Loucy (cell line): Measurements from ENCODE around the gene PARD3B.

Source experiments
- H2AFZ ChIP-seq: fragments of 200-600 bp; sonication (generic); 2 replicates; pipeline ENCODE4 v1.6.0; 2016; ENCODE audit warnings: antibody characterized with exemption, mild to moderate bottlenecking, low read length, moderate library complexity
- H3F3A ChIP-seq: fragments of 200-600 bp; 2 replicates; pipeline ENCODE4 v1.6.0; 2016; ENCODE audit warnings: antibody characterized with exemption, low read depth, mild to moderate bottlenecking
- H3K27me3 ChIP-seq: fragments of 200-600 bp; sonication (generic); 2 replicates; pipeline ENCODE4 v1.6.1; 2014; ENCODE audit warnings: low read length, mild to moderate bottlenecking; ENCODE audit not compliant: insufficient read depth, poor library complexity, severe bottlenecking
- H3K36me3 ChIP-seq: fragments of 200-600 bp; sonication (generic); 2 replicates; pipeline ENCODE4 v1.6.1; 2016; ENCODE audit warnings: low read length; ENCODE audit not compliant: insufficient read depth
- H3K4me1 ChIP-seq: fragments of 200-600 bp; sonication (generic); 2 replicates; pipeline ENCODE4 v1.5.1; 2014; ENCODE audit warnings: low read length, mild to moderate bottlenecking; ENCODE audit not compliant: insufficient read depth, poor library complexity, severe bottlenecking
- H3K4me2 ChIP-seq: fragments of 200-600 bp; sonication (generic); 2 replicates; pipeline ENCODE4 v1.6.0; 2014; ENCODE audit warnings: antibody characterized with exemption, low read length, low read depth, mild to moderate bottlenecking; ENCODE audit not compliant: poor library complexity, severe bottlenecking
- H3K4me3 ChIP-seq: fragments of 200-600 bp; sonication (generic); 2 replicates; pipeline ENCODE4 v1.5.1; 2014; ENCODE audit warnings: low read length, mild to moderate bottlenecking, mixed read lengths; ENCODE audit not compliant: poor library complexity, severe bottlenecking
- H3K79me2 ChIP-seq: fragments of 200-600 bp; sonication (generic); 2 replicates; pipeline ENCODE4 v1.6.1; 2014; ENCODE audit warnings: low read length; ENCODE audit not compliant: insufficient read depth
- H3K9ac ChIP-seq: fragments of 200-600 bp; sonication (generic); 2 replicates; pipeline ENCODE4 v1.6.0; 2014; ENCODE audit warnings: mild to moderate bottlenecking, low read depth, low read length, moderate library complexity; ENCODE audit not compliant: poor library complexity, severe bottlenecking
- H3K9me2 ChIP-seq: fragments of 200-600 bp; sonication (generic); replicated peaks from 2 replicates; pipeline ENCODE4 v1.6.1; 2016; ENCODE audit warnings: low read depth, low read length, mixed read lengths
- H3K9me3 ChIP-seq: fragments of 200-600 bp; sonication (generic); 2 replicates; pipeline ENCODE4 v1.6.1; 2014; ENCODE audit warnings: mild to moderate bottlenecking, antibody characterized with exemption, low read length, low read depth; ENCODE audit not compliant: insufficient read depth
- H4K20me1 ChIP-seq: fragments of 200-600 bp; sonication (generic); 2 replicates; pipeline ENCODE4 v1.6.0; 2014; ENCODE audit warnings: antibody characterized with exemption, low read length, mild to moderate bottlenecking; ENCODE audit not compliant: insufficient read depth, poor library complexity, severe bottlenecking
- CTCF ChIP-seq: fragments of 200-600 bp; sonication (generic); conservative IDR thresholded peaks from 2 replicates; pipeline ENCODE4 v1.5.1; 2014; ENCODE audit warnings: mild to moderate bottlenecking, antibody characterized with exemption, low read length
- EZH2phosphoT487 ChIP-seq: fragments of 200-600 bp; IDR thresholded peaks from 2 replicates; pipeline ENCODE4 v1.6.1; 2018; ENCODE audit warnings: antibody characterized with exemption, mild to moderate bottlenecking, moderate library complexity, borderline replicate concordance

Gene PARD3B

DNA sequence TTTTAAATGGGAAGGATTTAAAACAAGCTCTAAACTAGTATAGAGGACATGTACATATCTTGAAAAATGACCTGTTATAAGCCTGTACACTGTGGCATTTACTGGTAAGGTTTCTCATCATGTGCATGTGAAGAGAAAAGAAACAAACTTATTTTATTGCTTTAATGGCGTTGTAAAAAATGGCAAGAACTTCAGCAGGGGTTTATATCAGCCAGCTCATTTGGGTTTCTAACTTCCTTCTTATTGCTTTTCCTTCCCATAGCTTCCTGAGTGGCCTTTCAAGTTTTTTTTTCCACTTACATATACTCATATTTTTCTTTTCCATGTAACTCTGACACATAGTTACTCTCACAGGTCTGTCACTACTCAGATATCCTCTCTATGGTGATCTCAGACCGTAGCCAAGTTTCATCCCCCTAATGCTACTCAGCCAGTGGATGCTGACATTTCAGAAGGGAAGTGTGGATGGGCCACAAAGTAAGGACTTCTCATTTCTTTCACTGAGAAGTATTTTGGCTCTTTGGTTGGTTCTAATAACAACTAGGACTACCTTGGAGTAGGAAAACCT is 198.2 kb downstream of the PARD3B start:
- peaks cover 18% of the 10 kb centered on the region for H3K4me1 ChIP-seq
- no peaks in the 10 kb centered on the region for H3K79me2 ChIP-seq
- H4K20me1 ChIP-seq: no peaks in the 10 kb centered on the region
- peak overlapping the region; percentile 50 for H2AFZ ChIP-seq
- H3K36me3 ChIP-seq: no peaks in the 10 kb centered on the region
- H3K9me3 ChIP-seq: no peaks in the 10 kb centered on the region; the same call in 1 of the 2 replicates
- TF ChIP-seq CTCF: no peak
- TF ChIP-seq EZH2phosphoT487: no peak
- H3K4me2 ChIP-seq: peak overlapping the region; percentile 61
- H3K9ac ChIP-seq: peak overlapping the region; percentile 52
- H3F3A ChIP-seq: peaks cover 9% of the 10 kb centered on the region; the same call in 1 of the 2 replicates
- H3K4me3 ChIP-seq: peak overlapping the region; percentile 21
- H3K27me3 ChIP-seq: no peaks in the 10 kb centered on the region
- no peaks in the 10 kb centered on the region for H3K9me2 ChIP-seq

- no peak overlapping the region for H3K4me3 ChIP-seq
- no peaks in the 10 kb centered on the region; the same call in 1 of the 2 replicates for H3K9me3 ChIP-seq
These were observed 199.2 kb downstream of the PARD3B start for GRCh38 chr2:204744506-204744905.

DNA sequence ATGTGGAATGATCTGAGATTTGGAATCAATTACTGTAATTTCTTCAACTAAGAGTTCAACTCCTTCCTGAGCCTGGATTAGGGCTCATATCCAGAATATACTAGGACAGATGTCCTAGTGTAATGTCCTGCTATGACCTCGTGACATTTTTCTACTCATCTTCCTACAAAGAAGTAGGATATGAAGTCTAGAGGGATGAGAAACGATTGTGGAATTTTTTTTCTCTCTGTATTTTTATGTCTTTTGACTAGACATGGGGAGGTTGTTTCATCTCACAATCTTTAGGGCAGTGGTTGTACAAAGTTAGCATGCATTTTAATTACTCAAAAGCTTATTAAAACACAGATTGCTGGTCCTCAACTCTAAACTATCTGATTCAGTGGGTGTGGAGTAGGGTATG is 203.0 kb downstream of the PARD3B start:
- Histone ChIP-seq H3F3A (peaks cover 2% of the 10 kb centered on the region; the same call in 1 of the 2 replicates), H2AFZ (no peak overlapping the region), H3K4me3 (no peak overlapping the region), H3K36me3 (no peaks in the 10 kb centered on the region), H3K9me3 (no peaks in the 10 kb centered on the region; the same call in 1 of the 2 replicates), H3K4me2 (no peak overlapping the region), H3K79me2 (no peaks in the 10 kb centered on the region), H4K20me1 (no peaks in the 10 kb centered on the region), H3K27me3 (no peaks in the 10 kb centered on the region), H3K4me1 (peaks cover 15% of the 10 kb centered on the region), H3K9me2 (no peaks in the 10 kb centered on the region), H3K9ac (no peak overlapping the region)
- TF ChIP-seq CTCF (no peak), EZH2phosphoT487 (no peak)

More at GRCh38 chr2:204744506-204744905, 199.2 kb downstream of the PARD3B start:
- no peak for TF ChIP-seq EZH2phosphoT487
- TF ChIP-seq CTCF: no peak
- no peaks in the 10 kb centered on the region for H3K27me3 ChIP-seq
- H3F3A ChIP-seq: peaks cover 9% of the 10 kb centered on the region; the same call in 1 of the 2 replicates
- no peak overlapping the region for H3K4me2 ChIP-seq
- H3K9me2 ChIP-seq: no peaks in the 10 kb centered on the region
- H3K79me2 ChIP-seq: no peaks in the 10 kb centered on the region
- H3K4me1 ChIP-seq: peaks cover 22% of the 10 kb centered on the region
- H3K9ac ChIP-seq: no peak overlapping the region
- no peaks in the 10 kb centered on the region for H4K20me1 ChIP-seq
- no peaks in the 10 kb centered on the region for H3K36me3 ChIP-seq
- no peak overlapping the region for H2AFZ ChIP-seq
